ENCODE measurements around the gene PRKAB1. TPM values are rescaled to one million over a fixed set of nuclear protein-coding genes. Genes with fewer than 3 reads are reported as not detected.

The PRKAB1 gene
- total RNA-seq, 6 experiments from 2014 or later: 14.7 to 19.5 (median 18.0) TPM

GRCh38 chr12:119669744-119670472 lies 2.0 kb downstream of the PRKAB1 start:
- no peak for DNase-seq
- Mint-ChIP-seq H3K36me3 (ENCODE audit: low read depth) (peaks cover 24% of the 10 kb centered on the region), H3K4me3 (peak overlapping the region; percentile 76), H3K9me3 (no peaks in the 10 kb centered on the region), H3K27me3 (ENCODE audit: insufficient read depth) (peaks cover 2% of the 10 kb centered on the region), H3K4me1 (ENCODE audit: low read depth) (peaks cover 30% of the 10 kb centered on the region), H3K27ac (no peak overlapping the region)
- TF ChIP-seq CTCF (IDR thresholded peaks at IDR 0.05): no peak

DNA sequence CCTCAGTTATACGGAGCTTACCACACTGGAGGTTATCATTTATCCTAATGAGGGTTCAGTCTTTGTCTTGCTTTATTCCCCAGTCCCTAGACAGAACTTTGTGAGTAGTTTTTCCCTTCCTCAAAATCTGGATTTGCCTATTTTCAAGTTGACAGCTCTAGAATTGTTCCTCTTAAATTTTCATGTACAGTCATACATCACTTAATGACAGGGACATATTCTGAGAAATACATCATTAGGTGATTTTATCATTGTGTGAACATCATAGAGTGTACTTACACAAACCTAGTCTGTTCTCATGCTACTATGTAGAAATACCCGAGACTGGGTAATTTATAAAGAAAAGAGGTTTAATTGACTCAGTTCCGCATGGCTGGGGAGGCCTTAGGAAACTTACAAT lies 3.1 kb downstream of the PRKAB1 start:
- TF ChIP-seq CTCF (IDR thresholded peaks at IDR 0.05): no peak
- peaks cover 33% of the 10 kb centered on the region for H3K36me3 Mint-ChIP-seq (ENCODE audit: low read depth)
- no peak overlapping the region for H3K4me3 Mint-ChIP-seq
- peaks cover 30% of the 10 kb centered on the region for H3K4me1 Mint-ChIP-seq (ENCODE audit: low read depth)
- no peak overlapping the region for H3K27ac Mint-ChIP-seq
- DNase-seq: no peak
- H3K27me3 Mint-ChIP-seq (ENCODE audit: insufficient read depth): peaks cover 2% of the 10 kb centered on the region
- no peaks in the 10 kb centered on the region for H3K9me3 Mint-ChIP-seq

DNA sequence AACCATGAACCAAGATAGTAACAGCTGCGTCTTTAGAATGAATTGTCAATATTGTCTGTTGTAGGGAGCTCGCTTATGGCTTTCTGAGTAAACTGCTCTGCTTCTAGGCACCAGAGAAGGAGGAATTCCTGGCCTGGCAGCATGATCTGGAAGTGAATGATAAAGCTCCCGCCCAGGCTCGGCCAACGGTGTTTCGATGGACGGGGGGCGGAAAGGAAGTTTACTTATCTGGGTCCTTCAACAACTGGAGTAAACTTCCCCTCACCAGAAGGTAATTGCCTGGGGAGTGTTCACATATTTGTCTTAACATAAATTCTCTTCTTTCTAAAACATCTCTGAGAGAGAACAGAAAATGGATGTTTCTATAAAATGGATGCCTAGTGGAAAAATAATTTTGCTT lies 4.3 kb downstream of the PRKAB1 start:
- Mint-ChIP-seq H3K4me1 (ENCODE audit: low read depth) (peaks cover 19% of the 10 kb centered on the region), H3K27ac (no peak overlapping the region), H3K27me3 (ENCODE audit: insufficient read depth) (peaks cover 2% of the 10 kb centered on the region; the same call in 1 of the 2 replicates), H3K9me3 (no peaks in the 10 kb centered on the region), H3K4me3 (no peak overlapping the region), H3K36me3 (ENCODE audit: low read depth) (peaks cover 44% of the 10 kb centered on the region)
- TF ChIP-seq CTCF (IDR thresholded peaks at IDR 0.05): no peak
- no peak for DNase-seq

GRCh38 chr12:119673634-119674033 lies 5.7 kb downstream of the PRKAB1 start:
- no peak for DNase-seq
- peaks cover 52% of the 10 kb centered on the region for H3K36me3 Mint-ChIP-seq (ENCODE audit: low read depth)
- no peak overlapping the region for H3K27ac Mint-ChIP-seq
- no peak for TF ChIP-seq CTCF (IDR thresholded peaks at IDR 0.05)
- H3K4me3 Mint-ChIP-seq: no peak overlapping the region
- H3K4me1 Mint-ChIP-seq (ENCODE audit: low read depth): peaks cover 17% of the 10 kb centered on the region
- H3K27me3 Mint-ChIP-seq (ENCODE audit: insufficient read depth): peaks cover 2% of the 10 kb centered on the region; the same call in 1 of the 2 replicates
- no peaks in the 10 kb centered on the region for H3K9me3 Mint-ChIP-seq

DNA sequence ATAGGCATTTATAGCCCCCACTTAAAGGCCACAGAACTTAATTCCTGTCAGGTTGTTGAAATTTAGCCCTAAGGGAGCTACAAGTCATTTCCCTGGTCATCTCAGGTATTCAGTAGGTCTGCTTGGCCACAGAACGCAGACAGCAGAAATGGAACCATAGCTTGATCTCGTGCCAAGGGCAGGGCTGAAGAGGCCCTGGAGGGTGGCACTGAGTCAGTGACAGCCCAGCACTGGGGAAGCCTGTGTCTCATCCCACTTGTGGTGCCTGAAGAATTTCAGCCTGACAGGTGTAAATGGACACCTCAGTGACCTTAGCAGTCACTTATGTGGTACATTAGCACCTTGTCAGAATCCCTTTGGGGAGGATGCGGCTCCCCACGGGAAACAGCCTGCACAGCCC lies 6.6 kb downstream of the PRKAB1 start:
- Mint-ChIP-seq H3K27ac (no peak overlapping the region), H3K4me3 (no peak overlapping the region), H3K36me3 (ENCODE audit: low read depth) (peaks cover 58% of the 10 kb centered on the region), H3K27me3 (ENCODE audit: insufficient read depth) (peaks cover under 1% of the 10 kb centered on the region; the same call in 1 of the 2 replicates), H3K9me3 (no peaks in the 10 kb centered on the region), H3K4me1 (ENCODE audit: low read depth) (peaks cover 17% of the 10 kb centered on the region)
- no peak for DNase-seq
- TF ChIP-seq CTCF (IDR thresholded peaks at IDR 0.05): no peak

All from HFFc6 (cell line).